OCI-LY1 (cell line): ENCODE measurements around the gene RIPPLY1.

Experiments
- H2AFZ ChIP-seq: fragments of 200-600 bp; sonication (generic), shearing (Covaris generic); 2 replicates; pipeline ENCODE4 v1.6.0; 2014; ENCODE audit warnings: antibody characterized with exemption, mild to moderate bottlenecking, low read length
- H3F3A ChIP-seq: fragments of 200-600 bp; sonication (generic), shearing (Covaris generic); 2 replicates; pipeline ENCODE4 v1.6.0; 2014; ENCODE audit warnings: mild to moderate bottlenecking, antibody characterized with exemption, low read length, moderate library complexity; ENCODE audit not compliant: insufficient read depth
- H3K27ac ChIP-seq: fragments of 200-600 bp; sonication (generic); 2 replicates; pipeline ENCODE4 v1.5.1; 2014; ENCODE audit warnings: low read length, mixed run types, mild to moderate bottlenecking, low read depth; ENCODE audit not compliant: poor library complexity, severe bottlenecking
- H3K27me3 ChIP-seq: fragments of 200-600 bp; sonication (generic); 2 replicates; pipeline ENCODE4 v1.6.0; 2014; ENCODE audit warnings: antibody characterized with exemption, mild to moderate bottlenecking, low read length, moderate library complexity; ENCODE audit not compliant: insufficient read depth
- H3K36me3 ChIP-seq: fragments of 200-600 bp; sonication (generic); 2 replicates; pipeline ENCODE4 v1.6.1; 2014; ENCODE audit warnings: mild to moderate bottlenecking, antibody characterized with exemption, low read length, moderate library complexity, mixed read lengths; ENCODE audit not compliant: insufficient read depth
- H3K4me1 ChIP-seq: fragments of 200-600 bp; sonication (generic); 2 replicates; pipeline ENCODE4 v1.5.1; 2014; ENCODE audit warnings: mild to moderate bottlenecking, low read length, moderate library complexity; ENCODE audit not compliant: insufficient read depth, severe bottlenecking
- H3K4me2 ChIP-seq: fragments of 200-600 bp; sonication (generic), shearing (Covaris generic); 2 replicates; pipeline ENCODE4 v1.6.1; 2014; ENCODE audit warnings: low read length
- H3K4me3 ChIP-seq: fragments of 200-600 bp; sonication (generic); 2 replicates; pipeline ENCODE4 v1.5.1; 2014; ENCODE audit warnings: low read length, low read depth, mild to moderate bottlenecking, mixed read lengths; ENCODE audit not compliant: poor library complexity, severe bottlenecking
- H3K79me2 ChIP-seq: fragments of 200-600 bp; shearing (Covaris generic); 2 replicates; pipeline ENCODE4 v1.6.1; 2016; ENCODE audit warnings: mixed run types, low read length, mixed read lengths; ENCODE audit not compliant: insufficient read depth
- H3K9ac ChIP-seq: fragments of 200-600 bp; sonication (generic), shearing (Covaris generic); 2 replicates; pipeline ENCODE4 v1.6.1; 2014; ENCODE audit warnings: mild to moderate bottlenecking, low read length, mixed read lengths
- H3K9me2 ChIP-seq: fragments of 200-600 bp; sonication (generic), shearing (Covaris generic); 2 replicates; pipeline ENCODE4 v1.6.1; 2014; ENCODE audit warnings: low read depth, mild to moderate bottlenecking, low read length, mixed read lengths
- H3K9me3 ChIP-seq: fragments of 200-600 bp; shearing (Covaris generic); 2 replicates; pipeline ENCODE4 v1.6.1; 2014; ENCODE audit warnings: low read length, mixed read lengths
- H4K20me1 ChIP-seq: fragments of 200-600 bp; sonication (generic), shearing (Covaris generic); 2 replicates; pipeline ENCODE4 v1.6.0; 2016; ENCODE audit warnings: mild to moderate bottlenecking, low read length; ENCODE audit not compliant: insufficient read depth
- EZH2 ChIP-seq: fragments of 200-600 bp; sonication (generic), shearing (Covaris generic); IDR thresholded peaks from 2 replicates; pipeline ENCODE4 v1.8.0; 2017; ENCODE audit warnings: borderline replicate concordance, mixed run types, mild to moderate bottlenecking, antibody characterized with exemption, low read length, moderate library complexity, mixed read lengths
- TF ChIP-seq, protein P1 (sequence below): fragments of 200-600 bp; sonication (generic), shearing (Covaris generic); IDR thresholded peaks from 2 replicates; pipeline ENCODE4 v1.5.1; 2017; ENCODE audit warnings: mild to moderate bottlenecking, antibody characterized with exemption, low read length, moderate library complexity, mixed read lengths

RIPPLY1 gene

DNA sequence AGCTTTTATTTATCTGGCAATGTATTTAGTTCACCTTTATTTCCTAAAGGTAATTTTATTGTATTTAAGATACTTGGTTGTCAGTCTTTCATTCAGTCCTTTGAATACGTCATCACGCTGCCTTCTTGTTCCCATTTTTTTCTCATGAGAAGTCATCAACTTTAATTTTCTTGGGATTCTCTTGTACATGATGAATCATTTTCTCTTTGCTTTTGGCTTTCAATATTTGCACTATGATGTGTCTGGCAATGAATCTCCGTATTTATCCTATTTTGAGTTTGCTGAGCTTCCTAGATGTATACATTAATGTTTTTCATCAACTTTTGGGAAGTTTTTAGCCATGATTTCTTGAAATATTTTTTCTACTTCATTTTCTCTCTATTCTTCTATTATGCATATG is 45.5 kb upstream of the RIPPLY1 start:
- no peaks in the 10 kb centered on the region for H3K4me1 ChIP-seq
- no peaks in the 10 kb centered on the region for H3K79me2 ChIP-seq

DNA sequence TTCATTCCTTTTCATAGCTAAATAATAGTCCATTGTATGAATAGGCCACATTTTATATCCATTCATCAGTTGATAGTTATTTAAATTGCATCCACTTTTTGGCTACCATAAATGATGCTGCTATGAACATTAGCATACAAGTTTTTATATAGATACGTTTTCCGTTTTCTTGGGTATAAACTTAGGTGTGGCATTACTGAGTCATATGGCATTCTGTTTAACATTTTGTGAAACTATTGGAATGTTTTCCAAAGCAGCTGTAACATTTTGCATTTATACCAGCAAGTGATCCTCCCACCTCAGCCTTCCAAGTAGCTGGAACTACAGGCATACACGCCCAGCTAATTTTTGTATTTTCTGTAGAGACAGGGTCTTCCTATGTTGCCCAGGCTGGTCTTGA is 43.3 kb upstream of the RIPPLY1 start:
- H3K9ac ChIP-seq: no peak overlapping the region
- H3K4me3 ChIP-seq: no peak overlapping the region
- no peaks in the 10 kb centered on the region for H3K9me3 ChIP-seq
- TF ChIP-seq, protein P1, sequence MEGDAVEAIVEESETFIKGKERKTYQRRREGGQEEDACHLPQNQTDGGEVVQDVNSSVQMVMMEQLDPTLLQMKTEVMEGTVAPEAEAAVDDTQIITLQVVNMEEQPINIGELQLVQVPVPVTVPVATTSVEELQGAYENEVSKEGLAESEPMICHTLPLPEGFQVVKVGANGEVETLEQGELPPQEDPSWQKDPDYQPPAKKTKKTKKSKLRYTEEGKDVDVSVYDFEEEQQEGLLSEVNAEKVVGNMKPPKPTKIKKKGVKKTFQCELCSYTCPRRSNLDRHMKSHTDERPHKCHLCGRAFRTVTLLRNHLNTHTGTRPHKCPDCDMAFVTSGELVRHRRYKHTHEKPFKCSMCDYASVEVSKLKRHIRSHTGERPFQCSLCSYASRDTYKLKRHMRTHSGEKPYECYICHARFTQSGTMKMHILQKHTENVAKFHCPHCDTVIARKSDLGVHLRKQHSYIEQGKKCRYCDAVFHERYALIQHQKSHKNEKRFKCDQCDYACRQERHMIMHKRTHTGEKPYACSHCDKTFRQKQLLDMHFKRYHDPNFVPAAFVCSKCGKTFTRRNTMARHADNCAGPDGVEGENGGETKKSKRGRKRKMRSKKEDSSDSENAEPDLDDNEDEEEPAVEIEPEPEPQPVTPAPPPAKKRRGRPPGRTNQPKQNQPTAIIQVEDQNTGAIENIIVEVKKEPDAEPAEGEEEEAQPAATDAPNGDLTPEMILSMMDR: no peak
- no peak for TF ChIP-seq EZH2
- H2AFZ ChIP-seq: no peak overlapping the region
- H3K9me2 ChIP-seq: no peaks in the 10 kb centered on the region
- H3K36me3 ChIP-seq: no peaks in the 10 kb centered on the region
- no peak overlapping the region for H3K27ac ChIP-seq
- no peaks in the 10 kb centered on the region for H3F3A ChIP-seq
- H4K20me1 ChIP-seq: no peaks in the 10 kb centered on the region
- H3K4me2 ChIP-seq: no peak overlapping the region
- H3K4me1 ChIP-seq: no peaks in the 10 kb centered on the region
- H3K79me2 ChIP-seq: no peaks in the 10 kb centered on the region
- no peaks in the 10 kb centered on the region for H3K27me3 ChIP-seq

More for the DNA sequence above, 45.5 kb upstream of the RIPPLY1 start:
- Histone ChIP-seq H3K27me3 (no peaks in the 10 kb centered on the region), H2AFZ (no peak overlapping the region), H3K36me3 (no peaks in the 10 kb centered on the region), H4K20me1 (no peaks in the 10 kb centered on the region), H3K9me2 (no peaks in the 10 kb centered on the region), H3K4me2 (no peak overlapping the region), H3K27ac (no peak overlapping the region), H3K9me3 (no peaks in the 10 kb centered on the region), H3F3A (no peaks in the 10 kb centered on the region), H3K9ac (no peak overlapping the region), H3K4me3 (no peak overlapping the region)
- TF ChIP-seq, protein P1: no peak
- no peak for TF ChIP-seq EZH2

DNA sequence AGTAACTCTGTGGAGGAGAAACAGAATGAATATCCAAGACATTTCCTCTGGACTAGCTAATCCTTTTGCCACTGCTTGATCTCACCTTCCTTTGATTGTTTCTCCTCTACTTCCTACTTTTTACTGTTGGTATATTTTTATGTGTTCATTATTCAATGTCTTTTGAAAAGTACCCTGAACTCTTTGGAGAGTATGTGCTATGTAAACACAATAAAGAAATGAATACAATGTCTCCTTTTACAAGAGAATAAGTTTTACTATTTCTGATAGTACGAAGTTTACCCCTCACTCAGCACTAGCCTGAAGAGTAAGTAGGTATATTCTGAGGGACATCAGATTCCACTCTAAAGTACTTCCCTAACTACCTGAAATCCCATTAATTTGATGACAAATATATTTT is 36.9 kb upstream of the RIPPLY1 start:
- Histone ChIP-seq H3K9me3 (no peaks in the 10 kb centered on the region), H3K4me3 (no peak overlapping the region), H3K27me3 (no peaks in the 10 kb centered on the region), H2AFZ (no peak overlapping the region), H3F3A (no peaks in the 10 kb centered on the region), H3K36me3 (no peaks in the 10 kb centered on the region), H3K27ac (no peak overlapping the region), H4K20me1 (no peaks in the 10 kb centered on the region), H3K4me1 (no peaks in the 10 kb centered on the region), H3K9ac (no peak overlapping the region), H3K4me2 (no peak overlapping the region), H3K9me2 (no peaks in the 10 kb centered on the region), H3K79me2 (no peaks in the 10 kb centered on the region)
- TF ChIP-seq, protein P1: no peak
- no peak for TF ChIP-seq EZH2
